Prostate gland (tissue), 2 donors: ENCODE data around the gene STAB1. TPM values are rescaled to one million over a fixed set of nuclear protein-coding genes. Genes with fewer than 3 reads are reported as not detected.
A peak's percentile ranks its signal among the peaks of the same experiment; 100 is the strongest.

Experiments used
- DNase-seq: peaks from one replicate; pipeline ENCODE4 v3.0.0-alpha.2; 2019; ENCODE audit warnings: low spot score
- H3K27ac ChIP-seq, 2 donors: fragments of 200-600 bp; sonication (generic); 2 replicates each; pipeline ENCODE4 v1.5.1; 2017 to 2019
- H3K27me3 ChIP-seq: fragments of 200-600 bp; sonication (generic); replicated peaks from 2 replicates; pipeline ENCODE4 v1.5.1; 2019; ENCODE audit not compliant: insufficient read depth
- H3K36me3 ChIP-seq, 2 donors: fragments of 200-600 bp; sonication (generic); 1 replicate in 1 of 2; 2 replicates in 1 of 2; pipeline versions ENCODE4 v1.5.1 to v1.8.1; 2017 to 2019
- H3K4me1 ChIP-seq: fragments of 200-600 bp; sonication (generic); replicated peaks from 2 replicates; pipeline ENCODE4 v1.5.1; 2019
- H3K4me3 ChIP-seq, 2 donors: fragments of 200-600 bp; sonication (generic); 2 replicates each; pipeline ENCODE4 v1.5.1; 2017 to 2019
- H3K9me3 ChIP-seq: fragments of 200-600 bp; sonication (generic); 2 replicates; pipeline ENCODE4 v1.5.1; 2017
- CTCF ChIP-seq, 4 experiments: fragments of 200-600 bp in 2 of 4; fragments of 450-650 bp in 2 of 4; sonication (generic) in 2 of 4; IDR thresholded peaks; 1 replicate in 3 of 4; 2 replicates in 1 of 4; pipeline ENCODE4 v1.5.1; 2016 to 2019; ENCODE audit warnings: antibody characterized with exemption in 4 of 4, mild to moderate bottlenecking in 2 of 4, moderate library complexity in 2 of 4
- POLR2A ChIP-seq: fragments of 450-650 bp; IDR thresholded peaks from one replicate; pipeline ENCODE4 v1.6.1; 2016; ENCODE audit warnings: antibody characterized with exemption, mild to moderate bottlenecking
- POLR2AphosphoS5 ChIP-seq: sonication (generic); formaldehyde crosslinking; IDR thresholded peaks from one replicate; pipeline ENCODE4 v1.6.1; 2017; ENCODE audit warnings: antibody characterized with exemption
- WGBS: methylation state at CpG from one replicate; pipeline ENCODE4 v1.1.5; 2018; 5-methylcytosine and 5-hydroxymethylcytosine counted together
- intact Hi-C: fragments of 100-400 bp; cut with DNase I; formaldehyde crosslinking; loops from one replicate; pipeline ENCODE4 v1.14.2; 2022
- total RNA-seq, 2 donors: library from RNA; depleted of rRNA; stranded (reverse); fragments of >200 nt; gene quantifications; one replicate each; pipeline ENCODE4 v1.1.0, GENCODE V29; 2016

The STAB1 gene
- total RNA-seq, 2 donors from 2014 or later: 21.8 to 68.6 TPM

- Histone ChIP-seq H3K27me3 (no peaks in the 10 kb centered on the region), H3K4me3 (no peak overlapping the region), H3K4me1 (no peaks in the 10 kb centered on the region), H3K36me3 (peaks cover 51 to 68% of the 10 kb centered on the region in 2 donors), H3K9me3 (no peaks in the 10 kb centered on the region), H3K27ac (no peak overlapping the region)
- intact Hi-C loops: loop anchor here (10.0 kb wide), 1 partner anchor 207 kb away; the partner anchor contains the start of genes GNL3 and PBRM1
- no peak for DNase-seq
- 92% methylated on average over 6 of the region's 6 CpGs for WGBS
- TF ChIP-seq POLR2A (no peak), POLR2AphosphoS5 (no peak), CTCF (IDR thresholded peaks at IDR 0.05) (no peak)
These were observed 17.4 kb upstream of the STAB1 start for GRCh38 chr3:52477796-52478095.

- intact Hi-C loops: loop anchor here (10.0 kb wide), 1 partner anchor 206 kb away; the partner anchor contains the start of genes GNL3 and PBRM1
- WGBS: 92% methylated on average over 7 of the region's 7 CpGs
- no peaks in the 10 kb centered on the region for H3K9me3 ChIP-seq
- H3K36me3 ChIP-seq: peaks cover 45 to 60% of the 10 kb centered on the region in 2 donors
- DNase-seq: no peak
- H3K27me3 ChIP-seq: no peaks in the 10 kb centered on the region
- TF ChIP-seq POLR2A: no peak
- H3K27ac ChIP-seq: peak overlapping the region in 1 of 2 donors; percentile 72
- H3K4me3 ChIP-seq: no peak overlapping the region
- H3K4me1 ChIP-seq: no peaks in the 10 kb centered on the region
These were observed 15.9 kb upstream of the STAB1 start for GRCh38 chr3:52479037-52479876.

GRCh38 chr3:52479877-52480575, 15.1 kb upstream of the STAB1 start:
- no peaks in the 10 kb centered on the region for H3K9me3 ChIP-seq
- no peak overlapping the region for H3K4me3 ChIP-seq
- DNase-seq: no peak
- H3K36me3 ChIP-seq: peaks cover 41 to 56% of the 10 kb centered on the region in 2 donors
- H3K27ac ChIP-seq: peak overlapping the region; percentile 56 to 72
- H3K4me1 ChIP-seq: no peaks in the 10 kb centered on the region
- WGBS: 78% methylated on average over 16 of the region's 16 CpGs
- intact Hi-C loops: loop anchor here (5.0 to 10.0 kb wide), 2 partner anchors 52 to 205 kb away; partner anchors contain the start of genes GNL3, NT5DC2 and PBRM1
- H3K27me3 ChIP-seq: no peaks in the 10 kb centered on the region
- TF ChIP-seq CTCF (IDR thresholded peaks at IDR 0.05) (no peak), POLR2A (no peak), POLR2AphosphoS5 (no peak)

GRCh38 chr3:52480768-52481715, 14.1 kb upstream of the STAB1 start:
- intact Hi-C loops: loop anchor here (5.0 kb wide), 1 partner anchor 51 kb away; the partner anchor contains the start of gene NT5DC2
- Histone ChIP-seq H3K4me3 (no peak overlapping the region), H3K27me3 (no peaks in the 10 kb centered on the region), H3K9me3 (no peaks in the 10 kb centered on the region), H3K4me1 (no peaks in the 10 kb centered on the region), H3K27ac (peak overlapping the region; percentile 56 to 72), H3K36me3 (peaks cover 39 to 47% of the 10 kb centered on the region in 2 donors)
- DNase-seq: no peak
- 70% methylated on average over 27 of the region's 27 CpGs for WGBS
- TF ChIP-seq POLR2AphosphoS5 (no peak), POLR2A (no peak), CTCF (IDR thresholded peaks at IDR 0.05) (no peak)
